K562 (cell line): ENCODE measurements around the gene BCCIP. TPM values are rescaled to one million over a fixed set of nuclear protein-coding genes. Genes with fewer than 3 reads are reported as not detected.

ENCODE experiments used
- ATAC-seq: fragments of 200-7000 bp; cut with Tn5 transposase; 3 replicates; pipeline ENCODE4 v1.9.1; 2020; ENCODE audit warnings: moderate library complexity
- BruUV-seq: library from RNA; stranded (reverse); fragments of 400-500 nt; replicated peaks from 2 replicates; lab custom pipeline; 2021; lab: Mats Ljungman, UMichigan
- CTCF ChIA-PET: fragments of 300-600 bp; formaldehyde crosslinking; extraction: SDS; loops from one replicate; lab custom pipeline; 2021; ENCODE audit warnings: low intra/inter-chr PET ratio; lab: Yijun Ruan, JAX
- POLR2A ChIA-PET: fragments of 300-600, 350-650 bp; sonication (Branson Sonifier 250); formaldehyde crosslinking; extraction: SDS; loops from one replicate; lab custom pipeline; 2021; ENCODE audit warnings: antibody characterized with exemption, inconsistent platforms; lab: Yijun Ruan, JAX
- DNase-seq, 4 experiments: peaks; one replicate each; pipeline versions ENCODE4 v3.0.0 to v3.0.0-alpha.2; 2011 to 2018; ENCODE audit warnings: low spot score in 3 of 4, mixed read lengths in 3 of 4; ENCODE audit errors: extremely low read depth in 1 of 4
- FAIRE-seq: peaks from 2 replicates; lab custom pipeline; 2011; peaks lifted over from hg19 to GRCh38; lab: Jason Lieb, UNC
- H2AFZ ChIP-seq: 2 replicates; pipeline ENCODE4 v1.6.0; 2011; ENCODE audit warnings: low read depth, low read length, control low read depth, inconsistent platforms
- H3K27ac ChIP-seq: fragments of 200-600 bp; 3 replicates; pipeline ENCODE4 v1.8.0; 2011; ENCODE audit warnings: low read depth, mild to moderate bottlenecking, control low read depth, inconsistent platforms, low read length, moderate library complexity, mixed read lengths; ENCODE audit errors: extremely low read depth
- H3K27me3 ChIP-seq, 2 experiments: fragments of 300-600 bp in 1 of 2; 2 replicates in 1 of 2; 3 replicates in 1 of 2; pipeline versions ENCODE4 v1.6.0 to v1.8.0; 2011; ENCODE audit warnings: inconsistent platforms in 2 of 2, low read length in 2 of 2, mild to moderate bottlenecking in 1 of 2, mixed read lengths in 1 of 2, moderate library complexity in 1 of 2; ENCODE audit not compliant: control insufficient read depth in 2 of 2, insufficient read depth in 2 of 2
- H3K36me3 ChIP-seq: fragments of 300-600 bp; 3 replicates; pipeline ENCODE4 v1.8.0; 2011; ENCODE audit warnings: mild to moderate bottlenecking, low read length, inconsistent platforms; ENCODE audit not compliant: control insufficient read depth, insufficient read depth
- H3K4me1 ChIP-seq, 2 experiments: fragments of 200-600 bp in 1 of 2; replicated peaks in 1 of 2; 2 replicates in 1 of 2; 3 replicates in 1 of 2; pipeline versions ENCODE4 v1.5.1 to v1.8.0; 2011; ENCODE audit warnings: inconsistent platforms in 2 of 2, low read length in 2 of 2, mild to moderate bottlenecking in 1 of 2, mixed read lengths in 1 of 2, moderate library complexity in 1 of 2; ENCODE audit not compliant: control insufficient read depth in 2 of 2, insufficient read depth in 2 of 2
- H3K4me2 ChIP-seq: 2 replicates; pipeline ENCODE4 v1.6.1; 2011; ENCODE audit warnings: low read length, control low read depth, inconsistent platforms, mixed read lengths; ENCODE audit not compliant: insufficient read depth
- H3K4me3 ChIP-seq: fragments of 200-600 bp; sonication (generic), shearing (Covaris generic); 2 replicates; pipeline ENCODE4 v1.5.1; 2016; ENCODE audit warnings: control low read depth, inconsistent platforms
- H3K79me2 ChIP-seq: fragments of 200-600 bp; 3 replicates; pipeline ENCODE4 v1.8.0; 2011; ENCODE audit warnings: low read length, inconsistent platforms; ENCODE audit not compliant: control insufficient read depth, insufficient read depth
- H3K9ac ChIP-seq, 2 experiments: 2 replicates each; pipeline versions ENCODE4 v1.6.0 to v1.6.1; 2011; ENCODE audit warnings: low read depth in 2 of 2, low read length in 2 of 2, control low read depth in 1 of 2, inconsistent platforms in 1 of 2, mild to moderate bottlenecking in 1 of 2, mixed read lengths in 1 of 2; ENCODE audit not compliant: insufficient read depth in 1 of 2
- H3K9me1 ChIP-seq: one replicate; pipeline ENCODE4 v1.6.0; 2011; ENCODE audit warnings: inconsistent platforms, mild to moderate bottlenecking, low read length, moderate library complexity; ENCODE audit not compliant: control insufficient read depth, insufficient read depth
- H3K9me3 ChIP-seq: replicated peaks from 2 replicates; pipeline ENCODE4 v1.5.1; 2011; ENCODE audit warnings: low read depth, low read length, inconsistent platforms; ENCODE audit not compliant: control insufficient read depth, insufficient read depth
- H4K20me1 ChIP-seq: replicated peaks from 2 replicates; pipeline ENCODE4 v1.6.1; 2011; ENCODE audit warnings: low read length, inconsistent platforms, mixed read lengths; ENCODE audit not compliant: control insufficient read depth, insufficient read depth
- FOXM1 ChIP-seq, 2 experiments: fragments of 450-650 bp in 1 of 2; sonication (generic) in 1 of 2; formaldehyde crosslinking in 1 of 2; IDR thresholded peaks; 2 replicates each; pipeline versions ENCODE4 v1.6.1 to v1.9.0; 2017 to 2022; ENCODE audit warnings: low read depth in 2 of 2, mild to moderate bottlenecking in 2 of 2, missing genetic modification reagents in 1 of 2, moderate library complexity in 1 of 2
- TAF7 ChIP-seq: fragments of 450-650 bp; IDR thresholded peaks from 2 replicates; pipeline ENCODE4 v1.6.1; 2016; ENCODE audit warnings: missing genetic modification characterization, missing compliant biosample characterization
- ZNF583 ChIP-seq: fragments of 250-450 bp; sonication (Bioruptor Pico); IDR thresholded peaks from 2 replicates; pipeline ENCODE4 v1.4.0; 2020
- WGBS: fragments of 100-300 bp; shearing (Covaris generic); methylation state at CpG from one replicate; pipeline ENCODE4 v1.1.6; 2016; ENCODE audit warnings: low coverage, mixed read lengths; ENCODE audit not compliant: insufficient coverage; ENCODE audit errors: missing lambda C conversion rate; 5-methylcytosine and 5-hydroxymethylcytosine counted together
- in situ Hi-C: fragments of 300-500 bp; cut with MboI; formaldehyde crosslinking; loops from 4 replicates; pipeline ENCODE4 v1.15.0; 2018; ENCODE audit warnings: inconsistent platforms, mixed read lengths
- intact Hi-C: fragments of 100-400 bp; cut with micrococcal nuclease; formaldehyde crosslinking; loops from 2 replicates; pipeline ENCODE4 v1.14.2; 2022
- polyA plus RNA-seq, 8 experiments: library from polyadenylated mRNA; depleted of rRNA in 4 of 8; stranded (reverse) in 5 of 8; unstranded in 3 of 8; fragments of >200 nt; fragmentation: Nextera tagmentation in 2 of 8; fragmentation: Illumina TruSeq in 1 of 8; extraction: Ambion mirVana in 2 of 8; extraction: Trizol in 1 of 8; gene quantifications; 2 replicates each; pipeline versions ENCODE4 v1.2.1 to v1.2.3, GENCODE V29; 2011 to 2014; ENCODE audit warnings: inconsistent platforms in 1 of 8, missing spikeins in 1 of 8
- total RNA-seq, 7 experiments: library from RNA; depleted of rRNA in 6 of 7; stranded (reverse); fragments of >200 nt in 6 of 7; fragmentation: Illumina TruSeq in 2 of 7; extraction: Trizol in 2 of 7; gene quantifications; 2 replicates each; pipeline versions ENCODE4 v1.2.1 to v1.2.3, GENCODE V29; 2011 to 2021; ENCODE audit warnings: low replicate concordance in 1 of 7
- TF ChIP-seq, protein P1 (sequence below): fragments of 250-450 bp; sonication (Bioruptor Pico); IDR thresholded peaks from 2 replicates; pipeline ENCODE4 v1.5.0; 2021; ENCODE audit warnings: mild to moderate bottlenecking, moderate library complexity
- TF ChIP-seq, protein P2 (sequence below): sonication (generic); formaldehyde crosslinking; IDR thresholded peaks from 2 replicates; pipeline ENCODE4 v1.8.0; 2022; ENCODE audit warnings: mild to moderate bottlenecking, missing genetic modification reagents

BCCIP gene
- total and polyA plus RNA-seq, 9 of the 15 experiments (the other 6 are each of a cell fraction or from before 2014, with no cell fraction given), result 95.1 to 204 (median 163) TPM

DNA sequence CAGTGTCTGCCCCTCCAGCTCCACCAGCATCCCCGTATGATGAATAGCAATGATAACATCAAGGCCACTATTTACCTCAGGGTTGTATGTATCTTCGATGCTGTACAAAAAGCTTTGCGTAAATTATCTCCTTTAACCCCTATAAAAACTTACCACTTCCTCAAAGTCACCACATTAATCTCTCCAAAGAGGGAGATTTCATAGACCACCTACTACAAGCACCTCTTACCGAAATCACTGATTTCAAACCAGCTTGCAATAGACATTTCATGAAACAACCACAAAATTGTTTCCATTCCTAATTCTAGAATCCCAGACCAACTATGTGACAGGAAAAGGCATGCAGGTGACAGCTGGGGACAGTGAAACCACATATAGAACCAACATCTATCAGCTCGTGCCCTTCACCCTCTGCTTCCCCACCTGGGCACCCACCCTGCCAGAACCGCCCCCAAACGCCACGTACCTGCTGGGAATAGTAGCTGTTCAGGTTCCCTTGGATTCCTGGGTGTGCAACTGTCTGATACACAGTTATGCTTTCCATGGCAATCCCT is 27.6 kb upstream of the BCCIP start:
- DNase-seq, result no peak
- BruUV-seq, result no TSS peak
- Histone ChIP-seq H3K4me3 (no peak overlapping the region), H3K79me2 (no peaks in the 10 kb centered on the region), H4K20me1 (no peaks in the 10 kb centered on the region; the same call in 1 of the 2 replicates), H3K9me3 (no peaks in the 10 kb centered on the region), H3K27ac (no peak overlapping the region), H3K4me2 (no peak overlapping the region), H3K9ac (no peak overlapping the region), H3K27me3 (no peaks in the 10 kb centered on the region), H2AFZ (no peak overlapping the region), H3K9me1 (peaks cover 2% of the 10 kb centered on the region), H3K4me1 (peaks cover 0 to 4% of the 10 kb centered on the region in 2 experiments; a peak in 2 of 5 replicates), H3K36me3 (peaks cover 37% of the 10 kb centered on the region; the same call in 2 of the 3 replicates)
- FAIRE-seq, result no peak
- POLR2A ChIA-PET, result interaction anchor here (1.2 to 2.3 kb wide), 5 partner anchors 9 to 13 kb away, joined by 4 to 5 read pairs (median 5); no protein-coding TSS in a partner anchor
- no peak for ATAC-seq
- TF ChIP-seq, protein P1, sequence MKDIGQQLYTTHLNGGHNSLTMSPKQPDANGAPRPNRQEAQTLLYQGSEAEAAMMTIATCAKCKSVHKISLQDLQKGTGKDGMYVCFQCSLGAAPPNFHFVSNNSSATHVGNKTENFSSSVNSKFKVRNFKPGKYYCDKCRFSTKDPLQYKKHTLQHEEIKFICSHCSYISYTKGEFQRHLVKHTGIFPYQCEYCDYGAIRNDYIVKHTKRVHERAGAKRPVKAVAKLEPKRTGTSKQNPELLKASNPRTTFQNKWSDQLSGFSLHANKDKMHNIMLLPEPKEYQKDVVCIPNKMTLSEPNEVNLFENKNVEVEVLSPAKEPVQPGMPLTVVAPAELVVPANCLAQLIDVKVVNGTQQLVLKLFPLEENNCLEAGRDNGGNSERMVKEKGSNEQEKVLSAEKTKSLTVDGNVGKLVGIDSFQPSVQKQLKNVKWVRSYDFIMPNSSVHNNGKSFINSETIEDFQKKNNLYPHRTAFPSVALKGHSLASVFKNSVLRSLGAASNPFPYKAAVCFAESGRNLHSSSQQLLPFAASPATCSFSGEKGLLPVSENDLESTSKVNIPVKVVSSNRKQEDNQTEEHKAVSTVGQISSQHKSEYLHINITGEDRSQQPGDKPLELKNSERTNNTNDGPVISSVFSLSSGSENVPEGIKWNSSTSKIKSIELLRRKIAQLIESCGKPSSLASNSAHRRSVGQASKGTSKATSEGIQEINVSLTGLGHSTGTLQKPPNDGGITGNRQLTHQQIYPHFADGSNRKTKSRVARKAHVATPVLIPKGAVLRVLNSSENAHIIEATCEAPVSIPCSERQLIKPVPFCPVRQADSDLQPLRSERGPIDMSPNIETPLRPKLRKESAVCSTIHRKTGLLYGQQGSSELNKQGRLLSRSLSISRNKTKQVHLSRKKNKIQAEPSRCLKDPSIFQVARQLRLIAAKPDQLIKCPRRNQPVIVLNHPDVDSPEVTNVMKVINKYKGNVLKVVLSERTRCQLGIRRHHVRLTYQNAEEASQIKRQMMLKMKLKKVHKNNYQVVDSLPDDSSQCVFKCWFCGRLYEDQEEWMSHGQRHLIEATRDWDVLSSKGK (CRISPR knock-in tag), result no peak
- TF ChIP-seq FOXM1 (IDR thresholded peaks at IDR 0.05; ENCODE audit: low read depth), result no peak
- no peak for TF ChIP-seq FOXM1 (CRISPR knock-in tag; IDR thresholded peaks at IDR 0.05; ENCODE audit: low read depth)
- TF ChIP-seq, protein P2, sequence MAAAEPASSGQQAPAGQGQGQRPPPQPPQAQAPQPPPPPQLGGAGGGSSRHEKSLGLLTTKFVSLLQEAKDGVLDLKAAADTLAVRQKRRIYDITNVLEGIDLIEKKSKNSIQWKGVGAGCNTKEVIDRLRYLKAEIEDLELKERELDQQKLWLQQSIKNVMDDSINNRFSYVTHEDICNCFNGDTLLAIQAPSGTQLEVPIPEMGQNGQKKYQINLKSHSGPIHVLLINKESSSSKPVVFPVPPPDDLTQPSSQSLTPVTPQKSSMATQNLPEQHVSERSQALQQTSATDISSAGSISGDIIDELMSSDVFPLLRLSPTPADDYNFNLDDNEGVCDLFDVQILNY (CRISPR knock-in tag), result no peak
- no peak for TF ChIP-seq ZNF583 (CRISPR knock-in tag)
- TF ChIP-seq TAF7 (tag), result no peak
- 58% methylated on average over 7 of the region's 8 CpGs for WGBS
- in situ Hi-C loops (no loop called here), intact Hi-C loops (no loop called here)
- CTCF ChIA-PET, result no interaction called here
